GM12878 (cell line): ENCODE results near the gene TMEM235. TPM values are rescaled to one million over a fixed set of nuclear protein-coding genes. Genes with fewer than 3 reads are reported as not detected.

Experiments
- ATAC-seq: fragments of 200-7000 bp; cut with Tn5 transposase; 3 replicates; pipeline ENCODE4 v1.9.1; 2020; ENCODE audit warnings: mild to moderate bottlenecking, moderate library complexity
- BruUV-seq: library from RNA; stranded (reverse); fragments of 400-500 nt; replicated peaks from 2 replicates; lab custom pipeline; 2021; lab: Mats Ljungman, UMichigan
- CTCF ChIA-PET: fragments of 300-600 bp; sonication (Branson Sonifier 250); formaldehyde crosslinking; extraction: SDS; loops from one replicate; lab custom pipeline; 2021; ENCODE audit warnings: inconsistent platforms; lab: Yijun Ruan, JAX
- POLR2A ChIA-PET: fragments of 350-600 bp; formaldehyde crosslinking; extraction: SDS; loops from one replicate; lab custom pipeline; 2021; ENCODE audit warnings: inconsistent platforms; lab: Charles Lee
- RAD21 ChIA-PET: fragments of 300-600 bp; sonication (Branson Sonifier 250); formaldehyde crosslinking; loops from one replicate; lab custom pipeline; 2023; ENCODE audit warnings: antibody characterized with exemption; ENCODE audit not compliant: unreplicated experiment; lab: Charles Lee
- SMC1A ChIA-PET: fragments of 300-600 bp; sonication (Branson Sonifier 250); formaldehyde crosslinking; loops from one replicate; lab custom pipeline; 2023; ENCODE audit not compliant: unreplicated experiment, uncharacterized antibody; lab: Charles Lee
- DNase-seq: peaks from one replicate; pipeline ENCODE4 v3.0.0-alpha.2; 2011; ENCODE audit warnings: low read depth, low spot score
- FAIRE-seq: peaks from 3 replicates; lab custom pipeline; 2011; peaks lifted over from hg19 to GRCh38; lab: Jason Lieb, UNC
- H2AFZ ChIP-seq: 2 replicates; pipeline ENCODE4 v1.6.0; 2011; ENCODE audit warnings: low read depth, low read length, control low read depth; ENCODE audit not compliant: control insufficient read depth
- H3K27ac ChIP-seq: 2 replicates; pipeline ENCODE4 v1.5.1; 2011; ENCODE audit warnings: control low read depth; ENCODE audit not compliant: control insufficient read depth, insufficient read depth
- H3K27me3 ChIP-seq, 2 experiments: replicated peaks in 1 of 2; 2 replicates each; pipeline versions ENCODE4 v1.6.0 to v1.6.1; 2011; ENCODE audit warnings: low read length in 1 of 2; ENCODE audit not compliant: control insufficient read depth in 2 of 2, insufficient read depth in 2 of 2
- H3K36me3 ChIP-seq, 2 experiments: 2 replicates each; pipeline ENCODE4 v1.5.1; 2011; ENCODE audit warnings: low read length in 1 of 2; ENCODE audit not compliant: control insufficient read depth in 2 of 2, insufficient read depth in 2 of 2
- H3K4me1 ChIP-seq: 2 replicates; pipeline ENCODE4 v1.6.1; 2011; ENCODE audit warnings: mild to moderate bottlenecking, low read length, moderate library complexity, mixed read lengths; ENCODE audit not compliant: control insufficient read depth, insufficient read depth
- H3K4me2 ChIP-seq: 2 replicates; pipeline ENCODE4 v1.6.0; 2011; ENCODE audit warnings: control low read depth; ENCODE audit not compliant: control insufficient read depth, insufficient read depth
- H3K4me3 ChIP-seq: fragments of 200-600 bp; sonication (generic); 2 replicates; pipeline ENCODE4 v1.5.1; 2016
- H3K79me2 ChIP-seq: 2 replicates; pipeline ENCODE4 v1.6.0; 2011; ENCODE audit warnings: low read length; ENCODE audit not compliant: control insufficient read depth, insufficient read depth
- H3K9ac ChIP-seq: 2 replicates; pipeline ENCODE4 v1.8.0; 2011; ENCODE audit warnings: low read length, control low read depth, mixed read lengths; ENCODE audit not compliant: control insufficient read depth, insufficient read depth
- H3K9me3 ChIP-seq: replicated peaks from 3 replicates; pipeline ENCODE4 v1.5.1; 2011; ENCODE audit warnings: mild to moderate bottlenecking, low read length; ENCODE audit not compliant: control insufficient read depth, insufficient read depth
- H4K20me1 ChIP-seq: 2 replicates; pipeline ENCODE4 v1.6.0; 2011; ENCODE audit not compliant: control insufficient read depth, insufficient read depth
- ATF2 ChIP-seq: IDR thresholded peaks from 2 replicates; pipeline ENCODE4 v1.6.1; 2012; ENCODE audit warnings: low read length, inconsistent platforms
- BMI1 ChIP-seq: fragments of 450-650 bp; IDR thresholded peaks from 2 replicates; pipeline ENCODE4 v1.6.1; 2016; ENCODE audit warnings: mild to moderate bottlenecking, moderate library complexity, borderline replicate concordance
- CBX3 ChIP-seq: fragments of 200-600 bp; sonication (generic); IDR thresholded peaks from 2 replicates; pipeline ENCODE4 v1.6.1; 2016; ENCODE audit warnings: low read depth, borderline replicate concordance
- E2F8 ChIP-seq: fragments of 450-650 bp; IDR thresholded peaks from 2 replicates; pipeline ENCODE4 v1.6.1; 2018; ENCODE audit warnings: mild to moderate bottlenecking, low read depth, moderate library complexity; ENCODE audit not compliant: partially characterized antibody
- GATAD2B ChIP-seq: fragments of 450-650 bp; conservative IDR thresholded peaks from 2 replicates; pipeline ENCODE4 v1.6.1; 2017; ENCODE audit warnings: low read depth, mild to moderate bottlenecking, moderate library complexity
- JUNB ChIP-seq: IDR thresholded peaks from 2 replicates; pipeline ENCODE4 v1.6.1; 2016; ENCODE audit warnings: antibody characterized with exemption, mild to moderate bottlenecking
- KAT2A ChIP-seq: conservative IDR thresholded peaks from 2 replicates; pipeline ENCODE4 v1.6.1; 2011; ENCODE audit warnings: low read depth, low read length; ENCODE audit not compliant: control insufficient read depth
- RFX5 ChIP-seq: IDR thresholded peaks from 2 replicates; pipeline ENCODE4 v1.6.1; 2011; ENCODE audit warnings: low read depth, low read length, improper control_type of control experiment
- SKIL ChIP-seq: fragments of 450-650 bp; IDR thresholded peaks from 2 replicates; pipeline ENCODE4 v1.6.1; 2017; ENCODE audit warnings: mild to moderate bottlenecking, low read depth, inconsistent platforms; ENCODE audit not compliant: poor library complexity, severe bottlenecking
- ZNF687 ChIP-seq: fragments of 450-650 bp; IDR thresholded peaks from 2 replicates; pipeline ENCODE4 v1.6.1; 2017; ENCODE audit warnings: mild to moderate bottlenecking, moderate library complexity
- ZSCAN29 ChIP-seq: fragments of 450-650 bp; IDR thresholded peaks from 2 replicates; pipeline ENCODE4 v1.6.1; 2017; ENCODE audit warnings: mild to moderate bottlenecking, moderate library complexity
- WGBS: methylation state at CpG from one replicate; pipeline ENCODE4 v1.1.6; 2016; ENCODE audit warnings: low lambda C conversion rate; ENCODE audit not compliant: insufficient replicate concordance, insufficient coverage; ENCODE audit errors: missing lambda C conversion rate; 5-methylcytosine and 5-hydroxymethylcytosine counted together
- in situ Hi-C: fragments of 300-500 bp; cut with MboI; formaldehyde crosslinking; loops from 9 replicates; pipeline ENCODE4 v1.14.3; 2018; ENCODE audit warnings: mixed read lengths
- intact Hi-C: fragments of 100-400 bp; cut with micrococcal nuclease; formaldehyde crosslinking; loops from one replicate; pipeline ENCODE4 v1.14.2; 2022; ENCODE audit not compliant: unreplicated experiment
- polyA plus RNA-seq, 11 experiments: library from polyadenylated mRNA; depleted of rRNA in 4 of 11; unstranded in 6 of 11; stranded (reverse) in 5 of 11; fragments of >200 nt; fragmentation: Nextera tagmentation in 4 of 11; fragmentation: Illumina TruSeq in 1 of 11; extraction: Ambion mirVana in 4 of 11; extraction: Trizol in 1 of 11; gene quantifications; 1 replicate in 1 of 11; 2 replicates in 10 of 11; pipeline versions ENCODE4 v1.2.1 to v1.2.3, GENCODE V29; 2011 to 2016; ENCODE audit warnings: inconsistent platforms in 2 of 11, missing spikeins in 2 of 11, low read depth in 1 of 11
- total RNA-seq, 4 experiments: library from RNA; depleted of rRNA in 3 of 4; stranded (reverse); fragments of >200 nt in 3 of 4; fragmentation: Illumina TruSeq in 1 of 4; extraction: Trizol in 1 of 4; gene quantifications; 2 replicates each; pipeline versions ENCODE4 v1.2.1 to v1.2.3, GENCODE V29; 2013 to 2021

TMEM235 gene
- total and polyA plus RNA-seq, 10 of the 15 experiments (the other 5 are each of a cell fraction or from before 2014, with no cell fraction given): not detected

- 60% methylated on average over 15 of the region's 15 CpGs for WGBS
- CTCF ChIA-PET: interaction anchor here (0.6 to 5.9 kb wide), 13 partner anchors 18 to 234 kb away, joined by 3 to 82 read pairs (median 6); no protein-coding TSS in a partner anchor
- in situ Hi-C loops: no loop called here
- TF ChIP-seq CBX3 (no peak), GATAD2B (no peak), ZNF687 (no peak), E2F8 (no peak), SKIL (no peak), RFX5 (no peak), JUNB (no peak), ZSCAN29 (no peak), KAT2A (no peak), BMI1 (no peak), ATF2 (no peak)
These were observed 21.5 kb downstream of the TMEM235 start for GRCh38 chr17:78252701-78253635.

More at GRCh38 chr17:78252701-78253635, 21.5 kb downstream of the TMEM235 start:
- H3K36me3 ChIP-seq: no peaks in the 10 kb centered on the region
- FAIRE-seq (no peak), DNase-seq (no peak), ATAC-seq (no peak)
- no peak overlapping the region for H2AFZ ChIP-seq
- no peaks in the 10 kb centered on the region; a peak in 1 of 4 replicates for H3K27me3 ChIP-seq
- ChIA-PET SMC1A (interaction anchor here (1.2 to 4.1 kb wide), 4 partner anchors 77 to 233 kb away, joined by 3 to 47 read pairs (median 17); no protein-coding TSS in a partner anchor), POLR2A (interaction anchor here (0.7 to 2.1 kb wide), 2 partner anchors 38 to 234 kb away, joined by 5 read pairs; no protein-coding TSS in a partner anchor), RAD21 (interaction anchor here (0.6 to 4.4 kb wide), 8 partner anchors 23 to 233 kb away, joined by 3 to 76 read pairs (median 6); no protein-coding TSS in a partner anchor)
- H4K20me1 ChIP-seq: no peaks in the 10 kb centered on the region
- no peak overlapping the region for H3K4me3 ChIP-seq
- H3K79me2 ChIP-seq: no peaks in the 10 kb centered on the region
- H3K27ac ChIP-seq: no peak overlapping the region
- intact Hi-C loops: loop anchor here (5.0 kb wide), 1 partner anchor 66 kb away; the partner anchor contains the start of genes AFMID and TK1
- H3K9ac ChIP-seq: no peak overlapping the region
- peak overlapping the region; percentile 65 for H3K4me2 ChIP-seq
- H3K9me3 ChIP-seq: no peaks in the 10 kb centered on the region
- peaks cover 40% of the 10 kb centered on the region for H3K4me1 ChIP-seq
- no TSS peak for BruUV-seq
